NK-92 (cell line): ENCODE measurements around the gene OR8D1.

Experiments used
- DNase-seq: peaks from one replicate; lab custom pipeline; 2025; ENCODE audit not compliant: unreplicated experiment; lab: John Stamatoyannopoulos, UW

OR8D1 gene

DNA sequence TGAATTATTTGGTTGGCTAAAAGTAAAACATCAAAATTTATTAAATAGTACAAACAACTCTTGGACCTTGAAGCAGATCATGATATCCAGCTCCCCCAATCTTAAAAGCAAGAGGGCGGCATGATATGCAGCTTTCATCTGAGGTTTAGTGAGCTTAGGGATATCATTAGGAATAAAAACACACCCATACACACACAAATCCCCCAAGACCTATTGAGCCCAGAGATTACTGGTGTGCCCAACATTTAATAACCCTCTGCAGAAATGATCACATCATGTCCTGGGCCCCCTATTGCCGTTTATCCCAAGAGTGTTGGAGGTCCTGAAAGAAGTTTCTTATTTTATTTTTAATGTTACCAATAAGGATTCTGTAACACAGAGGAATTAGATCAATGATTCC lies at the start of gene OR8D1:
Gene OR8D1 (minus strand): TSS at position 101 of the 400 bp plus-strand sequence. CDS start 3,183 bp downstream, outside the sequence.
- DNase-seq: no peak

DNA sequence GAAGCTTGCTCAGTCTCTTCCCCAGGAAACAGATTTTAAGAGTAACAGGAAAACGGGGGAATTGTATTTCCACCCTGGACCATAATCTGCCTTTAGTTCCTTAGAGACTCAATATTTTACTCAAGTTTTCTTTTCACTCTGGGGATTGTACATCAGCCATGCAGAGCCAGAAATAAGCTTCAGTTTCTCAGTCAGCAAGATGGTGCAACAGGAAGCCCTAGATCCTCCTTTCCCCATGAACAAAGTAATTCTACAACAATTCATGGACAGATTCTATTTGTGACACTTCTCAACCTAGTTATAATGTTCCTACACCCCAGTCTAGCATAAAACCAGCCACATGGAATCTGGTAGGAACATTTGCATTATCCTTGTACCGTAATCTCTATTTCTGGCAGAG lies 45.8 kb upstream of the OR8D1 start:
- DNase-seq: no peak

- no peak for DNase-seq
These were observed 32.7 kb upstream of the OR8D1 start for GRCh38 chr11:124346311-124346955.

- no peak for DNase-seq
These were observed 30.6 kb upstream of the OR8D1 start for GRCh38 chr11:124344346-124344745.

- DNase-seq: no peak
These were observed 26.3 kb upstream of the OR8D1 start for GRCh38 chr11:124340142-124340447.

DNA sequence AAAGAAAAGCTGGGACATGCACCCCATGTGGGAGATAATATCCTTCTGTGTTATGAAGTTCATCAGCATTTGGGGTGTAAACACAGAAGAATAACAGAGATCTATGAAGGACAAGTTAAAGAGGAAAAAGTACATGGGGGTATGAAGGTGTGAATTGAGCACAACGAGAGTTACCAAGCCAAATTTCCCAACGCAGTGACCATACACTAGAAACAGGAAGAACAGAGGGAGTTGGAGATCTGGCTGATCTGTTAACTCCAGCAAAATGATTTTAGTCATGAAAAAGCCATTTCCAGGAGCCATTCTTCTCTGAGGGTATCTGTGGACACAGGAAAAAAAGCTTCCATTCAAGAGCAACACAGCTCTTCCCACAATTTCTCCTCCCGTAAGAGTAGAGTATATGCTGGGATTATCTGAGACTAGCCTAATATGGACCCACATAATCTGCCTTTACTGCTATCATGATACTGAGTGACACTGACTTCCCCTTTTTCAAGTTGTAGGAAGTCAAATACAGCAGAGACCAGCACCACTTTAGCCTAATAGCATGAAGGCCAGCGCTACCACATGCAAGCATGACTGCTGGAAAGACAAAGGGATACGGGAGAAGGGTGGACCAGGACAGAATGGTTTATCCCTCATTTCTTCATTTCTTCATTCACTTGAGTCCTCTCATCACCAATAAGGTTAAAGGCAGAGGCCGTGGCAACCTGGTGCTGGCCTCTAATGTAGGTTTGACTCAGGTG lies 25.8 kb upstream of the OR8D1 start:
- DNase-seq: no peak

DNA sequence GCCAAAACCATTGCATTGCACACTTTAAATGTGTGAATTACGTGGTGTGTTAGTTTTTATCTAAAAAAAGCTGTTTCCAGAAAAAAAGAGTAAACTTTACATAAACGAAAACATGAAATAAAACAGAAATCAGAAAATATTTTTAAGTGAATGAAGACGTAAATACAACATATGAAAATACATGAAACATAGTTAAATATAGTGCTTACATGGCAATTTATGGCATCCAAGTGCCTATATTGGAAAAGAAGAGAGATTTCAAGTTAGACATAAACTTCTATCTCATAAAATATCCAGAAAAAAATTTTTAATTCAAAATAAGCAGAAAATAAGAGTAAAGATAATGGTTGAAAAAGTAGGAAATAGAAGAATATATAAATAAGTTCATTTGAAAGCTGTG lies 18.1 kb upstream of the OR8D1 start:
- no peak for DNase-seq

GRCh38 chr11:124329787-124330478 lies 16.2 kb upstream of the OR8D1 start:
- no peak for DNase-seq

GRCh38 chr11:124327775-124328174 lies 14.0 kb upstream of the OR8D1 start:
- no peak for DNase-seq

- DNase-seq: no peak
These were observed 8.6 kb upstream of the OR8D1 start for GRCh38 chr11:124322356-124322755.

DNA sequence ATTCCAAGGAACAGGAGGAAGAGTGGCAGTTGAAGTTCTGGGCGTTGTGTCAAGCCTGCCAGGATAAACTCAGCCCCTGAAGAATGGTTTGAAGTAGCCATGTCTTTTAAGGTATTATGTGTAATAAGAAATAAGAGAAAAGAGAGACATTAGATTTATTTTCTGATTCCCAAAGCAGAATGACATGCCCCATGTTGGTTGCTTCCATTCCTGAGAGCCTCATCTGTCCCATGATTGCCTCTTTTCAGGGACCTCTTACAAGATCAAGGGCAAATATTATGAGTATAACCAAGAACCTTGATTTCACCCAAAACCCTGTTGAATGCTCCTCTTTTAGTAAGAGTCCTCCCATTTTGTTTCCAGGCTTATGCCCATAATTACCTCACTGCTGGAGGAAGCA lies 6.3 kb upstream of the OR8D1 start, which contains the start of gene OR8D2:
Gene OR8D2 (minus strand): TSS at position 101 of the 400 bp plus-strand sequence. CDS start 0 bp downstream, at position 101.
- DNase-seq: no peak

GRCh38 chr11:124315052-124315451 lies 1.3 kb upstream of the OR8D1 start:
- DNase-seq: no peak

DNA sequence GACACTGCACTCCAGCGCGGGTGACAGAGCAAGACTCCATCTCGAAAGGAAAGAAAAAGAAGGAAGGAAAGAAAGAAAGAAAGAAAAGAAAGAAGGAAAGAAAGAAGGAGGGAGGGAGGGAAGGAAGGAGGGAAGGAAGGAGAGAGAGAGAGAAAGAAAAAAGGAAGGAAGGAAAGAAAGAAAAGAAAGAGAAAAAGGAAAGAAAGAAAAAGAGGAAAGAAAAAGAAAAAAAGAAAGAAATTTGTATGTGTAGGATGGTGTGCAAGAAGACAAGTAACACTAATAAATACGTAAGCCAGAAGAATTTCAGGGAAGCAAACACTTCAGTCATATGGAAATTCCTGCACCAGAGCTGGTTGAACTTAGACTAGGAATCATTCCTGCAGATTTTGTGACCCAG lies 618 bp downstream of the OR8D1 start:
- no peak for DNase-seq

GRCh38 chr11:124311670-124312069 lies 2.1 kb downstream of the OR8D1 start:
- no peak for DNase-seq

DNA sequence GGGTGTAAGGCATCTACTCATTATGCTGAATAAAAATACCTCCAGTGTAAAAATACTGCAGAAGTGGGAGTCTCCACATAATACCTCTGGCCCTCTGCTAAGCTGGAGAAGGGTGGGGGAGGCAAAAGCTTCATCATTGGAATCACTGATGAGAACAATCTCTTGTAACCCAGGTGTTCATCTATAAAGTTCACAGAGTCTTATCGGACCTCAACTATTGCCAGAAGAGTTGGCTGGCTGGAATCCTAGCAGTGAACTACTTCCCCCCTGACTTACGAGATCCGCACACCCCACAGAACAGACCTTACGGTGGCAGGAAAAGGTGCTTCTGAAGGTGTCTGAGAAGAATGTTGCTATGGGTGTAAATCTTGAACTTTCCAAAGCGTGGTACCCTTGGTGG lies 2.5 kb downstream of the OR8D1 start:
- DNase-seq: no peak

DNA sequence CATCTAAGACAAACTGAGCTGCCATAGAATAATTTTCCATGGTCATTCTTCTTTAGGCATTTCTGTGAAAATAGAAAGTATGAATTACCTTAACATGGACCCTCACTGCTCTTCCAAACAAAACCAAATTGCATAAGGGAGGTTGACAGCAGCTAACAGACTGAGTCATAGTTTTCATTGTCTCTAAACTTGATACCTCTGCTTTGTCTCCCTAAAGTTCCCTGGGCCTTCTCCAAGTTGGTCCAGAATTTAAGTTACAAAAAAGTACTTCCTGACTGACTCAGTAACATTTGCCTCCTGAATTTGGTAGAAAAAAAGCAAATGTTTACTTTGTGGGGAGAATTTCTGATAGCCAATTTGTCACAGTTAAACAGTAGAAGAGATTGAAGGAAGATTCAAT lies 3.0 kb downstream of the OR8D1 start:
- no peak for DNase-seq

DNA sequence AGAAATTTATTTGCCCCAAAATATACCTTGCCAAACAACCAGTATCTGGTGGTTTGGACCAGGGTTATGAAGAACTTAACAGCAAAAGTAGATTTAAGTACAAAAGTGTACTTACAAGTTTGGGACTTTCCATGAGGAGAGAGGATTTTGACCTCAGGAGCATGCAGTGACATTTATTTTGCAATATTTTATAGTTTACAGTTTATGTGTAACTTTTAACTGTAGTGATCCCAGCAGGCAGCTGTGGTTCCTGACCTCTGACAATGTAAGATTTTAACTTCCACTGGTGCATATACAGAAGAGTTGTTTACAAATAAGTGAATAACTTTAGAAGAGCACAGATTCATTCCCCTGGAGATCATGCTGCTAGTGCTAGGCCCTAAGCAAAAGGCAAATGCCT lies 6.7 kb downstream of the OR8D1 start:
- no peak for DNase-seq

- no peak for DNase-seq
These were observed 11.2 kb downstream of the OR8D1 start for GRCh38 chr11:124302347-124303125.

- no peak for DNase-seq
These were observed 12.2 kb downstream of the OR8D1 start for GRCh38 chr11:124301548-124301947.

DNA sequence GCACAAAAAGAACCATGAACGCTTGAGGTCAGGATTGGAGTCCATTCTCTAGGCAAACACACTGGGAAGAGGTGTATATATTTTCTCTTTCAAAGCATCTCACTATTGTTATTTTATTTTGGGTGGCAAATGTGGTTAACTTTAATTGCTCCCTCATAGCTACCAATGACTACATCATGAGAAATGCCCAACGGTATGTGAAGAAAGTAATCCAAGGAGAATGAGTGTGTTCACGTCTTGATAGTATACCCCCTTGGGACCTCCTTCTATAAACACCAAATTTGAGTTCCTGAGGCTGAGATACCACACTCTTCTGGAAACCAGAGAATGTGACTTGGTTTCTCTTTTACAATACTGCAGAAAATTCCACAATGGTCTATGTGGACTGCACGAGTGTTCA lies 15.8 kb downstream of the OR8D1 start:
- DNase-seq: no peak

- no peak for DNase-seq
These were observed 17.7 kb downstream of the OR8D1 start for GRCh38 chr11:124296016-124296415.
